GM23248 (cell line): ENCODE measurements around the gene VPS13A.

Experiments
- EZH2 ChIP-seq: fragments of 200-600 bp; sonication (generic); IDR thresholded peaks from 2 replicates; pipeline ENCODE4 v1.6.1; 2018; ENCODE audit warnings: antibody characterized with exemption, mild to moderate bottlenecking; ENCODE audit not compliant: insufficient read depth, poor library complexity, severe bottlenecking
- EZH2phosphoT487 ChIP-seq: fragments of 200-600 bp; sonication (generic); IDR thresholded peaks from 2 replicates; pipeline ENCODE4 v1.6.1; 2018; ENCODE audit warnings: antibody characterized with exemption, moderate library complexity, mild to moderate bottlenecking, low read depth; ENCODE audit not compliant: insufficient read depth

- TF ChIP-seq EZH2phosphoT487 (no peak), EZH2 (no peak)
These were observed 249.4 kb downstream of the VPS13A start for GRCh38 chr9:77426712-77427111.
